SK-N-DZ (cell line): ENCODE results near the gene KXD1.
"Not testable (repeated sequence)": the region's sequence is repeated elsewhere in the genome, so short reads cannot be mapped to it uniquely, and the experiment has no call there.

Source experiments
- DNase-seq: peaks from one replicate; pipeline ENCODE4 v3.0.0-alpha.2; 2015; ENCODE audit warnings: low spot score

The KXD1 gene

GRCh38 chr19:18577365-18577914 lies 19.8 kb downstream of the KXD1 start:
- no peak for DNase-seq

GRCh38 chr19:18580311-18580710 lies 22.6 kb downstream of the KXD1 start:
- no peak for DNase-seq

GRCh38 chr19:18586306-18586705 lies 28.6 kb downstream of the KXD1 start:
- no peak for DNase-seq

DNA sequence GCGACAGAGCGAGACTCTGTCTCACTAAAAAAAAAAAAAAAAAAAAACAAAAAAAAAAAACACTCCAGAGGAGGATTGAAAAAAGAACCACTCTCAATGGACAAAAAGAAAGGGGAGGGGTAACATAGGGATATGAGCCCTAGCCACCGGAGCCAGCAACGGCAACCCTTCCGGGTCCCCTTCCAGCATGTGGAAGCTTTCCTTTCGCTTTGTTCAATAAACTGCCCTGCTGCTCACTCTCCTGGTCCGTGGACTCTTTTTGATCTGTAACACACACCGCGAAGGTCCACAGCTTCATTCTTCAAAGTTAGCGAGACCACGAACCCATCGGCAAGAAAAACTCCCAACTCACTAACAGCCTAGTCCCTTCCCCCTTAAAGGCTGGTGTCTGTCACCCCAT lies 29.9 kb downstream of the KXD1 start:
- no peak for DNase-seq

- DNase-seq: no peak
Observed at GRCh38 chr19:18587962-18588610, 30.4 kb downstream of the KXD1 start.

- peak; percentile 86 for DNase-seq
Observed at GRCh38 chr19:18588611-18589379, 31.1 kb downstream of the KXD1 start, which contains the start of gene REX1BD. REX1BD (plus strand) TSS chr19:18588798; CDS start chr19:18588802, 4 bp downstream.

- DNase-seq: peak; percentile 90
Observed at GRCh38 chr19:18589380-18590272, 32.0 kb downstream of the KXD1 start.

DNA sequence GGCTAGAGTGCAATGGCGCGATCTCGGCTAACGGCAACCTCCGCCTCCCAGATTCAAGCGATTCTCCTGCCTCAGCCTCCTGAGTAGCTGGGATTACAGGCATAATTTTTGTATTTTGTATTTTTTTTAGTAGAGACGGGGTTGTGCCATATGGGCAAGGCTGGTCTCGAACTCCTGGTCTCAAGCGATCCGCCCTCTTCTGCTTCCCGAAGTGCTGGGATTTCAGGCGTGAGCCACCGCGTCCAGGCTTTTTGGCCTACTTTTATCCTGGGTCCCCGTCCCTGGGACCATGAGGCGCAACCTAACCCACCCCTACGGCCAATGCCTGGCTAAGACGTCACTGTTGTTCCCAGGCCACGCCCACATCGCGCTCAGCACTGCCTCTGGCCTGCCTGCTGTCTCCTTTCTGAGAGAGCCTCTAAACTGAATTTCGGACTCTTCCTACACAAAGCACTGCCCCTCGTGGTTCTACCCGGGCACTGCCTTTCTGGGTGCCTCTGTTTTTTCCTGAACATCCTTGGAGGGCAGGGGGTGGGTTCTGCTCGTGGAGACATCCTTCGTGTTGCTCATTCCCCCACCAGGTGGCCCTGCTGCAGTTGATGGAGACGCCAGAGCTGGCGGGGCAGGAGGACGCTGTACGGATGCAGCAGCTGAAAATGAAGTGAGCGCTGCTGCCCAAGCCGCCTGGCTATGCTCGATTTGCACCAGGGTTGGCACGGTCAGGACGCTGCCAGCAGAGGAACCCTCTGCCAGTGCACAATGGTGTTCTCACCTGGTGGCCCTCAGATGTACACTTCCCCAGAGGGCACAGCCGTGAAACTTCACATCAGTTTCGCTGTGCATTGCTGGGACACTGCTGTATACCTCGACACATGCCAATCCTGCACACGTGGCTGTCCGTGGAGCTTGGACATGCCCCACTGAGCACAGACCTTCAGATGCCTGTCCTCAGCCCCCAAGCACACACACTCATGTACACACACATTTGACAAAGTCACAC lies 32.9 kb downstream of the KXD1 start:
- peak; percentile 99 for DNase-seq

DNA sequence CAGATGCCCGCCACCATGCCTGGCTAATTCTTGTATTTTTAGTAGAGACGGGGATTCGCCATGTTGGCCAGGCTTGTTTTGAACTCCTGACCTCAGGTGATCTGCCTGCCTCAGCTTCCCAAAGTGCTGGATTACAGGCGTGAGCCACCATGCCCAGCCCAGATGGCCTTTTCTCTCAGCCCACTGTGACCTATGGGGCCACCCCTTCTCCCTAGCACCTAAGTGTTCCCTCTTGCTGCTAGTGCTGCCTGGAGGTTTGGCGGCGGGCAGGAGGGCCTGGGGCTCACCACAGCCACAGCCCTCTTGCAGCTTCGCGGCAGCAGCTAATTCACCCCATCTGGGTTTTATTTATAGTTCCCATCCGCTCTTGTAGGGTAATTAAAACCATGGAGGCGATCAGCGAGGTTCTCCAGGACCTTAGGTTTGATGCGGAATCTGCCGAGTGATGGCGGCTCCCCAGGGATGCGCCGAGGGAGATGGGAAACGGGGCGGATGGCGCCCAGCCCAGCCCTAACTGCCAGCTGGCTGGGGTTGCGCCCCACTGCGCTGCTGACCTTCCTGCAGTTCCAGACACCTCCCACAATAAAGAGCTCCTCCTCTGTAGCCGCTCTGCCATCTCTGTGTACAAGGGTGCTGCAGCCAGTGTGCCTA lies 34.2 kb downstream of the KXD1 start:
- DNase-seq: no peak

- not testable (repeated sequence) for DNase-seq
Observed at GRCh38 chr19:18592732-18593131, 35.1 kb downstream of the KXD1 start.

- no peak for DNase-seq
Observed at GRCh38 chr19:18593367-18594095, 35.9 kb downstream of the KXD1 start.

- DNase-seq: peak; percentile 69
Observed at GRCh38 chr19:18594096-18594823, 36.6 kb downstream of the KXD1 start.

- DNase-seq: no peak
Observed at GRCh38 chr19:18594824-18595373, 37.2 kb downstream of the KXD1 start.

DNA sequence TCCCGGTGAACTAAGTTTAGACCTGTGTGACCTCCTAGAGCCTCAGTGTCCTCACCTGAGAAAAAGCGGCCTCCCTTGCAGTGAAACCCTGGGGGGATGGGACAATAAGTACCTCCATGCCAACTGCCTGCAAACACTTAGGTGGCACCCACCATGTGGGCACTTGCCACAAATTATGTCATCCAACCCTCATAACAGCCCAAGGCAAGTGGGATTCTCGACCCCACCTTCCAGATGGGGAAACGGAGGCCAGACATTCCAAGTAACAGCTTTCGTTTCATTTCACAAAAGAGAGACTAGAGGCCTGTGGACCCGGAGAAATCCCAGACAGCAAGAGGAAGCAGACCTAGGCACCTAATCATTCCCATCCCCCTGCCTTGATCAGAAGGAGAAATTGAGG lies 37.8 kb downstream of the KXD1 start:
- no peak for DNase-seq

GRCh38 chr19:18596752-18597157 lies 39.1 kb downstream of the KXD1 start:
- peak; percentile 79 for DNase-seq

GRCh38 chr19:18597809-18598660 lies 40.4 kb downstream of the KXD1 start:
- DNase-seq: peak; percentile 75

- no peak for DNase-seq
Observed at GRCh38 chr19:18599485-18599884, 41.8 kb downstream of the KXD1 start.
